ENCODE data around the gene ADGB. TPM values are rescaled to one million over a fixed set of nuclear protein-coding genes. Genes with fewer than 3 reads are reported as not detected.
"Not testable (repeated sequence)": the region's sequence is repeated elsewhere in the genome, so short reads cannot be mapped to it uniquely, and the experiment has no call there.

Gene ADGB
- not detected for total RNA-seq

DNA sequence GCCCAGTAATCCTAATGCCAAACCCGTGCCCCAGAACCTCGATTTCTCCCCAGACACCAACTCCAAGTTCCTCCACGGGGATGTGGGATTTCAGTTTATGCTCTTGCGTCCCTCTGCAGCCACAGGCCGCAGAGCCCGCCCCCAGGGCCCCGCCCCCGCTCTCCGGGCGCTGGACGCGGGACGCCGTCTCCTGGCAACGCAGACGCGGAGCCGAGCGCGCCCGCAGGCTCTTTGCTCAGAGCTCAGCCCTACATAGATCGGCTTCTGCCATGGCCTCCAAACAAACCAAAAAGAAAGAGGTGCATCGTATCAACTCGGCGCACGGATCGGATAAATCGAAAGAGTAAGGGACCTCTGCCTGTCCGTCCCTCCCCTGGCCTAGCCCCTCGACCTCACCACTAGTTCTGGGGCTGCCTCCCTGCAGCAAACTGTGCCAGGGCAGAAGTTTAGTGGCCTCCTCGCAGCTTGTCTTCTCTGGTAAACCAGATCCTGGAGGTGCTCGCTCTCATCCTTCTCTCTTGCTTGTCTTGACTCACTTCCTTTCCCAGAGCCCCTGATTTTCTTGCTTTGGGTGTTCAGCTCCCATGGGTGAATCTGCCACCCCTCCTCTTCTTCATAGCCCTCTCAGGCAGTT is at the start of gene ADGB:
Gene ADGB, plus strand, starts transcription at position 201 of the 634 bp plus-strand sequence. Its CDS starts 69 bp downstream, at position 270.
- DNase-seq (no peak), ATAC-seq (peak in 1 of 2 donors; percentile 30)
- no peak within 1 kb of the TSS for H3K4me3 Mint-ChIP-seq
- H3K4me1 Mint-ChIP-seq (ENCODE audit: low read depth): peaks cover 2% of the 10 kb centered on the region
- peaks cover 14% of the 10 kb centered on the region for H3K27me3 Mint-ChIP-seq (ENCODE audit: low read depth)
- no peaks in the 10 kb centered on the region for H3K9me3 Mint-ChIP-seq
- no peaks in the 10 kb centered on the region for H3K36me3 Mint-ChIP-seq (ENCODE audit: insufficient read depth)

DNA sequence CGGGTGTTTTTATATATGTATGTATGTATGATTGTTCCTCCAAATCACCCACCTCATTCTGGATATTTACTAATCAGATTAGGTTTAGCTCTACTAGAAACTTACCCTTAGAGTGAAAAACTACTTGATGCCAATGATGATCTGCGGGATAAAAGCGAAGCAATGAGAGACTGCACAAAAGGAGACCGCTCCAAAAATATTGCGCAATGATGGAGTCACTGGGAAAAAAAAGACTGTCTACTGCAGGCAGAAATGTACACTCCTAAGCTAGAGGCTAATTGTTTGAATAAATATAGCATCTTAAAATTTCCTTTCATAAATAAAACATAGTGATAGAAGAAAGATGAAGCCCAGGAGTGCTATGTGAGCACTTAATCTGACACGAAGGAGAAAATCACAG is 47.9 kb upstream of the ADGB start:
- Mint-ChIP-seq H3K27me3 (ENCODE audit: low read depth) (no peaks in the 10 kb centered on the region), H3K4me1 (ENCODE audit: low read depth) (no peaks in the 10 kb centered on the region), H3K9me3 (no peaks in the 10 kb centered on the region), H3K4me3 (no peak overlapping the region), H3K36me3 (ENCODE audit: insufficient read depth) (no peaks in the 10 kb centered on the region)
- ATAC-seq (no peak), DNase-seq (no peak)

DNA sequence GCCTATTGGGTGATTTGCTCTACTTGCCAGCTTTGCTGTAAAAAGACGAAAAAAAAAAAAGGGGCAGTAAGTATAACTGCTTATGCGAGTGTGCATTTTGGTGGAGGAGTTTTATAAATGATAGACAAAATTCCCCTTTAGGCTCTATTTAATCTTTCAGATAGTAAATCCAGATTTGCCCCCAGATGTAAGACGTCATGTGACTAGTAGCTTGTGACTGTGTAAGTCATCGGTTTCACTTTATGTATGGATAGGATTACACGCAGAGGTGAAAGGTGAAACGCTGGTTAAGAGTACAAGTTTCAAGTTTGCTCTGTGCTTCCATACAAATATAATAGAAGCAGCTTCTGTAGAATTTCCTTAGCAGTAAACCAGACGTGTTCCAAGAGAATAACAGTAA is 47.2 kb upstream of the ADGB start:
- ATAC-seq: no peak
- H3K4me3 Mint-ChIP-seq: no peak overlapping the region

DNA sequence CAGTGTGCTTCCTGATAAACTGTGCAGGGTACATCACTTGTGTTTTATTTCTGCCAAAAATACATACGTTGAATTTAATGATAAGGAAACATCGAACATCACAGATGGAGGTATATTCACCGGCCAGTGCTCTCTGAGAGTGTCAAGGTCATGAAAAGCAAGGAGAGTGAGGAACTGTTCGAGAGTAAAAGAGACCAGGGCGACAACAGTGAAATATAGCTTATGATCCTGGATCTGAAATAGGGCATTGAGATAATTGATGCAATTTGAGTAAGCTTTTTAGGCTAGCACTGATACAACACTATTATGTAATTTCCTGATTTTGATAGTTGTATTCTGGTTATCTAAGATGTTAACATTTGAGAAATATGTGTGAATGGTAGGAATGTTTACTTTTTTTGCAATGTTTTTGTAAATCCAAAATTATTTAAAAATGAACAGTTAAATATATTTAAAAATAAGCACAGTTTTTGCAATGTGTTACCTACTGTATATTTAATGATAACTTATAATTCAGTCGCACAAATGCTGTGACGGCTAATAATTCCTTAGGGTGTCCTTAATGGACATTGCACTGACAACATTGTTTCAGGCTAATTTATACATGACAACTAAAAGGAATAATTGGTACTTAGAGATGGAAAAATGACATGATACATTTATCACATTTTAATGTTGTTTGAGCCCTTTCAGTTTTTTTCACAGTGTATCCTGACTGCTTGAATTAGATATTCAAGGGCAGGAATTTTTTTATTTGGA is 45.2 kb upstream of the ADGB start:
- no peaks in the 10 kb centered on the region for H3K9me3 Mint-ChIP-seq
- DNase-seq (no peak), ATAC-seq (no peak)
- H3K27me3 Mint-ChIP-seq (ENCODE audit: low read depth): no peaks in the 10 kb centered on the region
- H3K36me3 Mint-ChIP-seq (ENCODE audit: insufficient read depth): no peaks in the 10 kb centered on the region
- H3K4me3 Mint-ChIP-seq: no peak overlapping the region
- H3K4me1 Mint-ChIP-seq (ENCODE audit: low read depth): no peaks in the 10 kb centered on the region

More for the DNA sequence above, 47.2 kb upstream of the ADGB start:
- no peak for DNase-seq
- Mint-ChIP-seq H3K27me3 (ENCODE audit: low read depth) (no peaks in the 10 kb centered on the region), H3K36me3 (ENCODE audit: insufficient read depth) (no peaks in the 10 kb centered on the region), H3K4me1 (ENCODE audit: low read depth) (no peaks in the 10 kb centered on the region), H3K9me3 (no peaks in the 10 kb centered on the region)

DNA sequence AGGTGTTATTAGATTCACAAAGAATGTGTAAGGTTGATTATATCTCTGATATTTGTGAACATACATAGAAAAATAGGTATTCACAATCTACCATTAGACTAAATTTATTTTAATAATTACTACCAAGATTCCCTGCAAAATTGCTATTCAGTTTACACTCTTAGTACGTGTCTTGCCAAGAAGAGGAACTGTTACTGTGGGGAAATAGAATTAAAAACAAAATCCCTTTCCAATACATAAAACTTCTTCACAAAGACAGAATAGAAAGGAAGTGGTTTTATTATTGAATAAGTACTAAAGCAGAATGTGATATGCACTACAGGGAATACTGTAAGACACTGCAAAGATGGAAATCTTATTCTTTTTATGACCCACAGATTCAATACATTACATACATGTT is 38.2 kb upstream of the ADGB start:
- no peak overlapping the region for H3K4me3 Mint-ChIP-seq
- no peaks in the 10 kb centered on the region for H3K4me1 Mint-ChIP-seq (ENCODE audit: low read depth)
- no peaks in the 10 kb centered on the region for H3K9me3 Mint-ChIP-seq
- no peaks in the 10 kb centered on the region for H3K27me3 Mint-ChIP-seq (ENCODE audit: low read depth)
- H3K36me3 Mint-ChIP-seq (ENCODE audit: insufficient read depth): no peaks in the 10 kb centered on the region
- ATAC-seq (no peak), DNase-seq (no peak)

DNA sequence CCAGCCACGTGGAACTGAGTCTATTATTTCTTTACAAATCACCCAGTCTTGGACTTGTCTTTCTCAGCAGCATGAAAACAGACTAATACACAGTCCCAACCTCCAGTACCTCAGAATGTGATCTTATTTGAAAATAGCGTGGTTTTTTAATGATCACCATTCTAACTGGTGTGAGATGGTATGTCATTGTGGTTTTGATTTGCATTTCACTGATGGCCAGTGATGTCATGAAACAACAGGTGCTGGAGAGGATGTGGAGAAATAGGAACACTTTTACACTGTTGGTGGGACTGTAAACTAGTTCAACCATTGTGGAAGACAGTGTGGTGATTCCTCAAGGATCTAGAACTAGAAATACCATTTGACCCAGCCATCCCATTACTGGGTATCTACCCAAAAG is 32.1 kb upstream of the ADGB start:
- H3K4me1 Mint-ChIP-seq (ENCODE audit: low read depth); H3K9me3 Mint-ChIP-seq; H3K4me3 Mint-ChIP-seq; DNase-seq; ATAC-seq; H3K36me3 Mint-ChIP-seq (ENCODE audit: insufficient read depth); H3K27me3 Mint-ChIP-seq (ENCODE audit: low read depth): not testable (repeated sequence)

DNA sequence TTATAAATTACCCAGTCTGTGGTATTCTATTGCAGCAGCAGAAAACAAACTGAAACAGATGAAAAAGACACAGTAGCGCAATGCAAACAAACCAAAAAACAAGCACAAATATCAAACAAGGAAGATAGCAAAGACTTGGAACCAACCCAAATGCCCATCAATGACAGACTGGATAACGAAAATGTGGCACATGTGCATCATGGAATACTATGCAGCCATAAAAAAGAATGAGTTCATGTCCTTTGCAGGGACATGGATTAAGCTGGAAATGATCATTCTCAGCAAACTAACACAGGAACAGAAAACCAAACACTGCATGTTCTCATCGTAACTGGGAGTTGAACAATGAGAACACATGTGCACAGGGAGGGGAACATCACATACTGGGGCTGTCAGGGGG is 30.2 kb upstream of the ADGB start:
- H3K27me3 Mint-ChIP-seq (ENCODE audit: low read depth); H3K36me3 Mint-ChIP-seq (ENCODE audit: insufficient read depth); H3K9me3 Mint-ChIP-seq; H3K4me3 Mint-ChIP-seq; H3K4me1 Mint-ChIP-seq (ENCODE audit: low read depth); ATAC-seq; DNase-seq: not testable (repeated sequence)

DNA sequence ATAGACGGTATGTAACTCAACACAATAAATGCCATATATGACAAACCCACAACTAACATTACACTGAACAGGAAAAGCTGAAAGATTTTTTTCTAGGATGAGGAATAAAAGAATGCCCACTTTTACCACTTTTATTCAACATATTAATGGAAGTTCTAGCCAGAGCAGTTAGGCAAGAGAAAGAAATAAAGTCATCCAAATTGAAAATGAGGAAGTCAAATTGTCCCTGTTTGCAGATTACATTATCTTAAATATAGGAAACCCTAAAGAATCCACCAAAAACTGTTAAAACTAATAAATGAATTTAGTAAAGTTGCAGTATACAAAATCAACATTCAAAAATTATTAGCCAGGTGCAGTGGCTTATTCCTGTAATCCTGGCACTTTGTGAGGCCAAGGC is 24.6 kb upstream of the ADGB start:
- no peaks in the 10 kb centered on the region for H3K27me3 Mint-ChIP-seq (ENCODE audit: low read depth)
- H3K4me3 Mint-ChIP-seq: no peak overlapping the region

DNA sequence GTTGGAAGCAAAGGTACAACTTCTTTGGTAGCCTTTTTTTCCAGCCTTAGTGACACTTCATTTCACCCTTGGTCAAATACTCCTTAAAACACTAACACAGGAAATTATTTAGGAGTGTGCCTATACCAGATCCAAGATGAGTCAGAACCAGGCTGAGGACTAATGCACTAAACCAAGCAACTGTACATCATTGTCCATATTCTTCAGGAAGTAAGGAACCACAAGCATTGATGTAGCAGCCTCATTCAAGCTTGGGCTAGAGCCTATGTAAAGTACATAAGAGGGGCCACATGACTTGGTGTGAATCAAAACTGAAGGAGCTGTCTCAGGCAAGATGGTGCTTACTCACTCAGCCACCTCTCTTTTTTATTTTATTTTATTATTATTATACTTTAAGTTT is 20.7 kb upstream of the ADGB start:
- no peak overlapping the region for H3K4me3 Mint-ChIP-seq
- DNase-seq (no peak), ATAC-seq (no peak)
- no peaks in the 10 kb centered on the region for H3K27me3 Mint-ChIP-seq (ENCODE audit: low read depth)
- no peaks in the 10 kb centered on the region for H3K4me1 Mint-ChIP-seq (ENCODE audit: low read depth)
- no peaks in the 10 kb centered on the region for H3K36me3 Mint-ChIP-seq (ENCODE audit: insufficient read depth)
- peaks cover 4% of the 10 kb centered on the region for H3K9me3 Mint-ChIP-seq

More for the DNA sequence above, 24.6 kb upstream of the ADGB start:
- H3K9me3 Mint-ChIP-seq: peaks cover 9% of the 10 kb centered on the region
- DNase-seq (no peak), ATAC-seq (no peak)
- no peaks in the 10 kb centered on the region for H3K36me3 Mint-ChIP-seq (ENCODE audit: insufficient read depth)
- no peaks in the 10 kb centered on the region for H3K4me1 Mint-ChIP-seq (ENCODE audit: low read depth)

DNA sequence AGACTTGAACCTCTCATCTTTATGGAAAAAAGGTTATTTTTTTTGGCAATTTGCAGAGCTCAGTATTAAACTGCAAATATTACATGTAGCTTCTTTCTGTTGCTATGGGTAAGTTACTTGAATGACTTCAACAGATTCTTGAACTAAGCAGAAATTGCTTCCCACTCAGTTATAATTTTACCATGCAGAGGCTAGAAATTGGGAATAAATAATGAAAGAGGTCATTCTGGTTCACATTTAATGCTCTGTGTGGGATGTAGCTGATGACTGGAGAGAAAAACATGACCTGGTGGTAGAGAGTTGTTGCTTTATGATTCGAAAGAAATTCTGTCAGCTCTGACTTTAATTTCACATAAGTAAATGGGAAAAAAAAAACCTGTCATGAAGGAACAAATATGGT is 16.8 kb upstream of the ADGB start:
- no peaks in the 10 kb centered on the region for H3K9me3 Mint-ChIP-seq
- ATAC-seq (no peak), DNase-seq (no peak)
- H3K27me3 Mint-ChIP-seq (ENCODE audit: low read depth): no peaks in the 10 kb centered on the region
- H3K4me1 Mint-ChIP-seq (ENCODE audit: low read depth): no peaks in the 10 kb centered on the region
- H3K36me3 Mint-ChIP-seq (ENCODE audit: insufficient read depth): no peaks in the 10 kb centered on the region
- H3K4me3 Mint-ChIP-seq: no peak overlapping the region

DNA sequence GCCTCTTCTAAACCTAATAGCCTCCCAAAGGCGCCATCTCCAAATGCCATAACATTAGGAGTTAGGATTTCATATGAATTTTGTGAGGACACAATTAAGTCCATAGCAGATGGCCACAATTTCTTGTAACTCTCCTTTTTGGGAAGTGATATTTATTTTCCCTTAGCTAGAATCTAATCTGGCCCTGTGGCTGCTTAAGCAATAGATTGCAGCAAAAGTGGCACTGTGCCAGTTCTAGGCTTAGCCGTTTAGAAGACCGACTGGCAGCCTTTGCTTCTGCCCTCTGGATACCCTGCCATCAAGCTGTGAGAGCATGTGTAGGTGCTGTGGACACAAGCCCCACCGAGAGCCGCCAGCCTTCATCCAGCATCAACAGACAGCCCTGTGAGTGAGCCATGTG is 15.9 kb upstream of the ADGB start:
- Mint-ChIP-seq H3K36me3 (ENCODE audit: insufficient read depth) (no peaks in the 10 kb centered on the region), H3K9me3 (no peaks in the 10 kb centered on the region), H3K4me1 (ENCODE audit: low read depth) (no peaks in the 10 kb centered on the region), H3K4me3 (no peak overlapping the region), H3K27me3 (ENCODE audit: low read depth) (no peaks in the 10 kb centered on the region)
- no peak for DNase-seq
- ATAC-seq: no peak

DNA sequence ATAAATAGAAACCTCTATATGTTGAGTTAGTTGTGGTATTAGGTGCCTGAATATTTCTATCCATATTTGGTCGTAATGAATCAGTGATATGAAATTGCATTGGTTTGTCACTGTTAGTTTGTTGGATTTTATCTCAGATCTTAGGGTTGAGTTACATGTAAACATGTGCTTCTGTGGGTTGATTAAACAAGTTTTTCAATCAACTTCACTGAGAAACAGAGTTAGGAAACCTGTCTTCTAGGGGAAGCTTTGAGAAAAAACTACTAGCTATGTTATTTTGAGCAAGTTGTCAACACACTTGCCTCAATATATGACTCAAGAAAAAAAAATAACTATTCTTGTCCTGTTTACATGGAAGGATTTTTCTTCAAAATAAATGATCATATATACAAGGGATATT is 14.8 kb upstream of the ADGB start:
- Mint-ChIP-seq H3K4me3 (no peak overlapping the region), H3K9me3 (no peaks in the 10 kb centered on the region), H3K27me3 (ENCODE audit: low read depth) (no peaks in the 10 kb centered on the region), H3K4me1 (ENCODE audit: low read depth) (no peaks in the 10 kb centered on the region), H3K36me3 (ENCODE audit: insufficient read depth) (no peaks in the 10 kb centered on the region)
- DNase-seq (no peak), ATAC-seq (no peak)

DNA sequence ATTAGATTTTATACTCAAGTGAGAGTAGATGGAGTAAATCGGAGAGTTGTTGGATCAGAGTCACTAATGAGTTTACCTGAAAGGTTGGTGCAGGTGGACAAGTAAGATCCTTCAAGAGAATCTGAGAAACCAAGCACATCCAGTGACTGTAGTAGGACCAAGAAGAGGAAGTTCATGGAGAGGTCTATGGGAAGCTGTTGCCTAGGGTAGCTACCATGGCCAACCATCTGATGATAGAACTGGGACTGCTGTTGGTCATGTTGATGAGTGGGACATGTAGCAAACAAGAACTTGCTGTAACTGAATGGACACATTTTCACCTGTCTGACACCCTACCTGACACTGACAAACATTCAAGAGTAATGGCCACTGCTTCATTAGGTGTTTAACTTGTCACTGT is 11.3 kb upstream of the ADGB start:
- Mint-ChIP-seq H3K36me3 (ENCODE audit: insufficient read depth) (no peaks in the 10 kb centered on the region), H3K4me3 (no peak overlapping the region), H3K27me3 (ENCODE audit: low read depth) (no peaks in the 10 kb centered on the region), H3K4me1 (ENCODE audit: low read depth) (no peaks in the 10 kb centered on the region), H3K9me3 (no peaks in the 10 kb centered on the region)
- ATAC-seq (no peak), DNase-seq (no peak)

DNA sequence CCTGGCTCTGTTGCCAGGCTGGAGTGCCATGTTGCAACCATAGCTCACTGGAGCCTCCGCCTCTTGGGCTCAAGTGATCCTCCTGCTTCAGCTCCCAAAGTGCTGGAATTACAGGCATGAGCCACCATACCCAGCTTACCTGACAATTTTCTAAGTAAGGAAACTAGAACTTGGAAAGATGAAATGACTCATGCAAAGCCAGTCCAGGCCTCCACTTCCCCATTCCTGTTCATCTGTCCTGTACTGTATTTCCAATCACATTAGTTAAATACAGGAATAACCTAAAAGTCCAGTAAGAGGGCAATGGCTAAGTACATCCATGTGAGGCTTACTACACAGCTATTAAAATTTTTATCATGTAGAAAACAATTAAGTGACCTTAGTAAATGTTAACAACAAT is 8.3 kb upstream of the ADGB start:
- no peak for ATAC-seq
- Mint-ChIP-seq H3K36me3 (ENCODE audit: insufficient read depth) (no peaks in the 10 kb centered on the region), H3K4me3 (no peak overlapping the region), H3K9me3 (no peaks in the 10 kb centered on the region), H3K4me1 (ENCODE audit: low read depth) (no peaks in the 10 kb centered on the region), H3K27me3 (ENCODE audit: low read depth) (no peaks in the 10 kb centered on the region)
- DNase-seq: no peak

DNA sequence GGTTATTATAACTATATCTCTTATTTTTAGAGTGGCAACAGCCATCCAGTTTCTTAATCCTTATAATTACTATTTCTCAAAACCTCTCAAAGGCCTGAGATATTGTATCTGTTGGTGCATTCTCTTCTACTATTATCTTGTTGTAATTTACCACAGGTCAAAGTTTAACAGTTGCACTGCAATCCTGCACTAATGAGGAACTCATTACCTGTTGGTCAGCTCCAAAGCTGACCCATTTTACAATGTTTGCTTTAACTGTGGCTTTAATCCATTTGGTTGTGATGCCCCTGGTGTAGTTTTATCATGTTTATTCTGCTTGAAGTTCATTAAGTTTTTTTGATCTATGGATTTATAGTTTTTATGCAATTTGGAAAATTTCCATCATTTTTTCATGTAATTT is 6.3 kb upstream of the ADGB start:
- Mint-ChIP-seq H3K9me3 (no peaks in the 10 kb centered on the region), H3K27me3 (ENCODE audit: low read depth) (no peaks in the 10 kb centered on the region), H3K4me3 (no peak overlapping the region), H3K36me3 (ENCODE audit: insufficient read depth) (no peaks in the 10 kb centered on the region), H3K4me1 (ENCODE audit: low read depth) (no peaks in the 10 kb centered on the region)
- ATAC-seq (no peak), DNase-seq (no peak)
